Ovary (tissue), 9 donors: ENCODE results near the gene UCK2. TPM values are rescaled to one million over a fixed set of nuclear protein-coding genes. Genes with fewer than 3 reads are reported as not detected.

Experiments
- DNase-seq, 5 donors: peaks; one replicate each; pipeline ENCODE4 v3.0.0-alpha.2; 2019 to 2020
- H3K27ac ChIP-seq, 2 donors: fragments of 200-600 bp; one replicate each; pipeline versions ENCODE4 v1.5.1 to v1.8.0; 2019 to 2022
- H3K27me3 ChIP-seq: fragments of 200-600 bp; one replicate; pipeline ENCODE4 v1.8.0; 2022
- H3K36me3 ChIP-seq: fragments of 200-600 bp; sonication (generic); one replicate; pipeline ENCODE4 v1.5.1; 2019
- H3K4me1 ChIP-seq: one replicate; pipeline ENCODE4 v1.8.1; 2013; ENCODE audit warnings: mild to moderate bottlenecking, moderate library complexity; ENCODE audit not compliant: insufficient read depth
- H3K4me3 ChIP-seq: fragments of 200-600 bp; sonication (generic); one replicate; pipeline ENCODE4 v1.5.1; 2017
- H3K9me3 ChIP-seq, 2 donors: fragments of 200-600 bp in 1 of 2; sonication (generic) in 1 of 2; one replicate each; pipeline versions ENCODE4 v1.5.1 to v1.8.1; 2013 to 2019; ENCODE audit warnings: mild to moderate bottlenecking in 1 of 2, moderate library complexity in 1 of 2
- EP300 ChIP-seq: sonication (generic); formaldehyde crosslinking; IDR thresholded peaks from one replicate; pipeline ENCODE4 v1.6.1; 2017; ENCODE audit warnings: antibody characterized with exemption
- POLR2A ChIP-seq: fragments of 450-650 bp; IDR thresholded peaks from one replicate; pipeline ENCODE4 v1.6.1; 2017; ENCODE audit warnings: antibody characterized with exemption, mild to moderate bottlenecking, moderate library complexity
- whole genome bisulfite sequencing, 3 donors: extraction: QIAGEN DNeasy Blood & Tissue Kit in 1 of 3; methylation state at CpG; one replicate each; pipeline versions ENCODE4 v1.1.5 to v1.1.7; 2013 to 2017; 5-methylcytosine and 5-hydroxymethylcytosine counted together
- intact Hi-C, 4 donors: fragments of 100-400 bp; cut with DNase I; formaldehyde crosslinking; loops; one replicate each; pipeline versions ENCODE4 v1.11.0 to v1.15.1; 2022 to 2023
- polyA plus RNA-seq, 2 donors: library from polyadenylated mRNA; stranded (reverse); fragments of 200-250 nt in 1 of 2; fragments of 350-450 nt in 1 of 2; fragmentation: Illumina TruSeq in 1 of 2; extraction: RNeasy Lipid Tissue Mini Kit (QIAGEN cat#74804) in 1 of 2; gene quantifications; one replicate each; pipeline ENCODE4 v1.2.3, GENCODE V29; 2013 to 2014
- total RNA-seq, 7 donors: library from RNA; depleted of rRNA in 2 of 7; stranded (reverse); fragments of >200 nt in 2 of 7; fragmentation: NEBNext Ultra II Directional in 3 of 7; extraction: Animal tissue kit (Norgen Biotek cat#: 25700) in 3 of 7; gene quantifications; one replicate each; pipeline versions ENCODE4 v1.1.0 to v1.2.4, GENCODE V29; 2016 to 2023
- TF ChIP-seq, protein P1 (sequence below), 3 donors: fragments of 450-650 bp in 2 of 3; fragments of 200-600 bp in 1 of 3; IDR thresholded peaks; one replicate each; pipeline versions ENCODE4 v1.5.1 to v1.8.0; 2016 to 2022; ENCODE audit warnings: antibody characterized with exemption in 3 of 3, mild to moderate bottlenecking in 1 of 3
- donor health status: DM: no; HTN: no; CAD: no; lungs with moderate emphysema.
- donor health status: DM: no; HTN: no; CAD: no.
- donor health status: Bipolar disorder and iron deficiency.
- donor health status: DM: yes; HTN: yes; CAD: no.
- donor health status: DM: no; HTN: no; CAD: no.
- donor health status: DM: yes; HTN: yes; CAD: no.

Gene UCK2
- total and polyA plus RNA-seq, 9 donors, result 7.3 to 22.7 (median 16.4) TPM

DNA sequence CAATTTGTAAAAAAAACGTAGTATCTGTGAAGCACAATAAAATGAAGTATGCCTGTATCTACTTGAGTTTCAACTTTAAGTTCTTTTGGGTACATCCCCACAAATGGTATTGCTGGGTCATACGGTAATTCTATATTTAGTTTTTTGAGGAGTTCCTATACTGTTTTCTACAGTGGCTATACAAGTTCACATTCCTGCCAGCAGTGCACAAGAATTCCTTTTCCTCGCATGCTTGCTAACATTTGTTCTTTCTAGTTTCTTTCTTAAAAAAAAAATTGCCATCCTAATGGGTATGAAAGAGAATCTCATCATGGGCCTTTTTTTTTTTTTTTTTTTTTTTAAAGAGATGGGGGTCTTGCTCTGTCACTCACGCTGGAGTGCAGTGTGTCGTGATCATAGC is 41.9 kb downstream of the UCK2 start:
- Histone ChIP-seq H3K27ac (no peak overlapping the region), H3K9me3 (no peaks in the 10 kb centered on the region), H3K4me3 (no peak overlapping the region), H3K4me1 (no peaks in the 10 kb centered on the region), H3K36me3 (no peaks in the 10 kb centered on the region), H3K27me3 (no peaks in the 10 kb centered on the region)
- intact Hi-C loops, result no loop called here
- TF ChIP-seq EP300 (no peak), POLR2A (no peak)
- TF ChIP-seq, protein P1, sequence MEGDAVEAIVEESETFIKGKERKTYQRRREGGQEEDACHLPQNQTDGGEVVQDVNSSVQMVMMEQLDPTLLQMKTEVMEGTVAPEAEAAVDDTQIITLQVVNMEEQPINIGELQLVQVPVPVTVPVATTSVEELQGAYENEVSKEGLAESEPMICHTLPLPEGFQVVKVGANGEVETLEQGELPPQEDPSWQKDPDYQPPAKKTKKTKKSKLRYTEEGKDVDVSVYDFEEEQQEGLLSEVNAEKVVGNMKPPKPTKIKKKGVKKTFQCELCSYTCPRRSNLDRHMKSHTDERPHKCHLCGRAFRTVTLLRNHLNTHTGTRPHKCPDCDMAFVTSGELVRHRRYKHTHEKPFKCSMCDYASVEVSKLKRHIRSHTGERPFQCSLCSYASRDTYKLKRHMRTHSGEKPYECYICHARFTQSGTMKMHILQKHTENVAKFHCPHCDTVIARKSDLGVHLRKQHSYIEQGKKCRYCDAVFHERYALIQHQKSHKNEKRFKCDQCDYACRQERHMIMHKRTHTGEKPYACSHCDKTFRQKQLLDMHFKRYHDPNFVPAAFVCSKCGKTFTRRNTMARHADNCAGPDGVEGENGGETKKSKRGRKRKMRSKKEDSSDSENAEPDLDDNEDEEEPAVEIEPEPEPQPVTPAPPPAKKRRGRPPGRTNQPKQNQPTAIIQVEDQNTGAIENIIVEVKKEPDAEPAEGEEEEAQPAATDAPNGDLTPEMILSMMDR (IDR thresholded peaks at IDR 0.05), result no peak
- DNase-seq, result no peak
- whole genome bisulfite sequencing, 3 donors, result 85 to 92% (median 91%) methylated on average over 5 of the region's 5 CpGs

DNA sequence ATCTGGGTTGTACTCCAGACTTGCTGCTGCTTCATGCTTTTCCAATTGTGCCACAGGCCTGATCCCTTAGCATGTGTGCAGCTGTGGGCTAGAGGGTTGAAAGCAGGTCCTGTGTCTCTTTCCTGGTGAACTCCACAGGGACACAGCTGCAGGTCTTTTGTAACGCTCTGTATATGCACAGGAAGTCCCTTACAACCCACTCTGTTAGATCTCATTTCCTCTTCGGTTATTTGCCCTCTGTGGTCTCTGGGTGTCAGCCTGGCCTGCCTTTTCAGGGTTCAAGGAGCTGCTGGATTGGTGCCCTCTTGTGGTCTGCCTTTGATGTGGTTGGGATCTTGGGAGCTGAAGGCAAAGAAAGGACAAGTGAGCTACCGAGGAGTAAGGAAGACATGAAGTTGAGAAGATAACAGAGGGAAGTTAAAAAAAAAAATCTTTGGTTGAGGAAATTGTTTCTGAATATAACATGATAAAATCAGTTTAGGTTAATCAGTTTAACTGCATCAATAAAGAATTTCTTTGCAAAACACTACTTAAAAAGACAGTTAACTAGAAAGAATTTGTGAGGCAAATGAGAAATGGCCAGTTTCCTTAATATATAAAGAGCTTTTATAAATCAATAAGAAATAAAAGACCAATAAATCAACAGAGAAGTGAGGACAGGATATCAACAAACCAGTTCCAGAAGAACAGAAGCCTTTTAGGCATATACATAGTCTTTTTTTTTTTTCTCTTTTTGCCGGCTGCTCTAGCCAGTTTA is 44.1 kb downstream of the UCK2 start:
- DNase-seq, result no peak
- Histone ChIP-seq H3K36me3 (no peaks in the 10 kb centered on the region), H3K4me3 (no peak overlapping the region), H3K9me3 (no peaks in the 10 kb centered on the region), H3K27me3 (no peaks in the 10 kb centered on the region), H3K4me1 (no peaks in the 10 kb centered on the region), H3K27ac (no peak overlapping the region)
- intact Hi-C loops, result no loop called here
- no peak for TF ChIP-seq POLR2A
- WGBS, 3 donors, result 58 to 65% (median 65%) methylated on average over 4 of the region's 4 CpGs

DNA sequence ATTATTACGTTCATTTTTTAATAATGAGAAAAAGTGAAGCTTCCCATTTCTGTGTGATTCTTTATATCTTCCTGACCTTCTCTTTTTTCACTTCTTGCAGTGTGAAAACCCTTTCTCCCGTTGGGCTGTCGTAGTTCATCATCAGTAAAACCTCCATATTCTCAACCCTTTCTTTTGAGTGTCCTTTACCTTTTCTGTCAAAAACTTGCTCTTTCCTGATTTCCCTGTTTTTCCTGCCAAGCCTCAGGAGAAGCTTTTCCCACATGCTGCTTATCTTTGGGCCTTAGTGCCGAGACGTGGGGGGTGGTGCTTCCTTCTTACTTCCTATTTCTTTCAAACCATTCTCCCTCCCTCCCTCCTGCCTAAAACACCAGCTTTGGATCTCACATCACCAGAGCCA is 46.1 kb downstream of the UCK2 start:
- intact Hi-C loops, result no loop called here
- Histone ChIP-seq H3K36me3 (no peaks in the 10 kb centered on the region), H3K27ac (no peak overlapping the region), H3K27me3 (no peaks in the 10 kb centered on the region), H3K9me3 (no peaks in the 10 kb centered on the region), H3K4me1 (no peaks in the 10 kb centered on the region), H3K4me3 (no peak overlapping the region)
- TF ChIP-seq, protein P1 (IDR thresholded peaks at IDR 0.05), result no peak
- TF ChIP-seq EP300 (no peak), POLR2A (no peak)
- WGBS, 3 donors, result 76 to 89% (median 89%) methylated on average over 5 of the region's 5 CpGs
- DNase-seq, result no peak

DNA sequence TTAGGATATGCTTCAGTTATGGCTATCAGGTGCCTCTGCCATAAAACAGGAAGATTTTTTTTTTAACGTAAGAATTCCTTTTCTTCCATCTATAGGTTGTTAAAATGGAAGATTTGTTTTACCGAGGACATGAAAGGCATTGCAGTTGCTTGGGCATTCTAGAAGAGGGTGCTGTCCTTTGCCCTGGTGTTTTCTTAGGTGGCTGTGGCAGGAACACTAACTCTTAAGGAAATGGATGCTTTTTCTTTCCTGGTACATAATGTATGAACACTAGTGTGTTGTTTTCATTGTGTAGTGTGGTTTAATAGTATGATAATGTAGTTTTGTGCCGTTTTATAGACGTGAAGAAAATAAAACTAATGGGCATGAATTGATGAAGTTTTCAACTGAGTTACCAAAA is 47.2 kb downstream of the UCK2 start:
- Histone ChIP-seq H3K4me3 (no peak overlapping the region), H3K9me3 (no peaks in the 10 kb centered on the region), H3K27me3 (no peaks in the 10 kb centered on the region), H3K27ac (no peak overlapping the region), H3K4me1 (no peaks in the 10 kb centered on the region), H3K36me3 (no peaks in the 10 kb centered on the region)
- TF ChIP-seq POLR2A, result no peak
- TF ChIP-seq EP300, result no peak
- TF ChIP-seq, protein P1 (IDR thresholded peaks at IDR 0.05), result no peak
- DNase-seq, result no peak
- intact Hi-C loops, result no loop called here
- WGBS, 3 donors, result 88 to 91% (median 89%) methylated on average over 4 of the region's 4 CpGs

DNA sequence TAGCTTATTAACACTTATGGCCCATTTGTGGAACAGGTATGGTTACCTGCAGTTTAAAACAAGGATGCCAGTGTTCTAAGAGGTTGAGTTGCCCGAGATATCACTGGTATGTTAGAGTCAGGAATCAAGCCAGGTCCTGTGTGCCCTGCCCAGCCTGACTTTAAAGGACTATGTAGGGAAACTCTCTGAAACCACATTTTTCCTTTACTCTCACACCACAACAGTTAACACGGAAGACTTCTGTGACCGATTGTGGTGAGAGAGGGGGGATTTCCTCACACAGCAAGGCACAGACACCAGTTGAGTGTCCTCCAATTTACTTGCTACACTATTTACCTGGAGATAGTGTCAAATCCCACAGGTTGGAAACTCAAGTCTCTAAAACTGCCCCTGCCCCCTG is 47.8 kb downstream of the UCK2 start:
- 81 to 87% (median 85%) methylated on average over 3 of the region's 3 CpGs for WGBS, 3 donors
- TF ChIP-seq POLR2A, result no peak
- TF ChIP-seq, protein P1 (IDR thresholded peaks at IDR 0.05), result no peak
- no peak for TF ChIP-seq EP300
- intact Hi-C loops, result no loop called here
- Histone ChIP-seq H3K4me3 (no peak overlapping the region), H3K4me1 (no peaks in the 10 kb centered on the region), H3K9me3 (no peaks in the 10 kb centered on the region), H3K27me3 (no peaks in the 10 kb centered on the region), H3K36me3 (no peaks in the 10 kb centered on the region), H3K27ac (no peak overlapping the region)
- no peak for DNase-seq
